ENCODE data around the gene SLC20A1.

The SLC20A1 gene

GRCh38 chr2:112622528-112622849, 23.2 kb upstream of the SLC20A1 start:
- Histone ChIP-seq H3K4me3 (replicated peaks; ENCODE audit: low read depth, low read length) (no peak overlapping the region), H3K27me3 (replicated peaks; ENCODE audit: control insufficient read depth, insufficient read depth, low read length) (no peaks in the 10 kb centered on the region; the same call in 1 of the 2 replicates), H3K36me3 (ENCODE audit: control insufficient read depth, insufficient read depth, low read length) (no peaks in the 10 kb centered on the region)
- DNase-seq (ENCODE audit: extremely low read depth, insufficient read length) = no peak
- no peak for TF ChIP-seq CTCF (IDR thresholded peaks at IDR 0.05; ENCODE audit: insufficient read depth, low read length, poor library complexity, severe bottlenecking)

GRCh38 chr2:112623913-112624777, 21.6 kb upstream of the SLC20A1 start:
- Histone ChIP-seq H3K27me3 (replicated peaks; ENCODE audit: control insufficient read depth, insufficient read depth, low read length) (no peaks in the 10 kb centered on the region; the same call in 1 of the 2 replicates), H3K4me3 (replicated peaks; ENCODE audit: low read depth, low read length) (no peak overlapping the region), H3K36me3 (ENCODE audit: control insufficient read depth, insufficient read depth, low read length) (no peaks in the 10 kb centered on the region)
- DNase-seq (ENCODE audit: extremely low read depth, insufficient read length) = no peak
- TF ChIP-seq CTCF (IDR thresholded peaks at IDR 0.05; ENCODE audit: insufficient read depth, low read length, poor library complexity, severe bottlenecking) = no peak

- Histone ChIP-seq H3K27me3 (replicated peaks; ENCODE audit: control insufficient read depth, insufficient read depth, low read length) (no peaks in the 10 kb centered on the region; the same call in 1 of the 2 replicates), H3K4me3 (replicated peaks; ENCODE audit: low read depth, low read length) (no peak overlapping the region), H3K36me3 (ENCODE audit: control insufficient read depth, insufficient read depth, low read length) (no peaks in the 10 kb centered on the region)
- DNase-seq (ENCODE audit: extremely low read depth, insufficient read length) = no peak
- TF ChIP-seq CTCF (IDR thresholded peaks at IDR 0.05; ENCODE audit: insufficient read depth, low read length, poor library complexity, severe bottlenecking) = no peak
Observed at GRCh38 chr2:112625474-112626114, 20.1 kb upstream of the SLC20A1 start.

GRCh38 chr2:112626604-112627059, 19.1 kb upstream of the SLC20A1 start:
- DNase-seq (ENCODE audit: extremely low read depth, insufficient read length) = peak; percentile 65
- Histone ChIP-seq H3K27me3 (replicated peaks; ENCODE audit: control insufficient read depth, insufficient read depth, low read length) (no peaks in the 10 kb centered on the region), H3K36me3 (ENCODE audit: control insufficient read depth, insufficient read depth, low read length) (no peaks in the 10 kb centered on the region), H3K4me3 (replicated peaks; ENCODE audit: low read depth, low read length) (no peak overlapping the region)
- peak; percentile 97 for TF ChIP-seq CTCF (IDR thresholded peaks at IDR 0.05; ENCODE audit: insufficient read depth, low read length, poor library complexity, severe bottlenecking)

- DNase-seq (ENCODE audit: extremely low read depth, insufficient read length) = no peak
- Histone ChIP-seq H3K27me3 (replicated peaks; ENCODE audit: control insufficient read depth, insufficient read depth, low read length) (no peaks in the 10 kb centered on the region), H3K36me3 (ENCODE audit: control insufficient read depth, insufficient read depth, low read length) (no peaks in the 10 kb centered on the region), H3K4me3 (replicated peaks; ENCODE audit: low read depth, low read length) (no peak overlapping the region)
- no peak for TF ChIP-seq CTCF (IDR thresholded peaks at IDR 0.05; ENCODE audit: insufficient read depth, low read length, poor library complexity, severe bottlenecking)
Observed at GRCh38 chr2:112627060-112628040, 18.4 kb upstream of the SLC20A1 start.
